HTERT RPE-1 (cell line): Measurements from ENCODE around the gene DHX29.
"Not testable (repeated sequence)": the region's sequence is repeated elsewhere in the genome, so short reads cannot be mapped to it uniquely, and the experiment has no call there.

Experiments used
- in situ Hi-C: fragments of 300-500 bp; cut with MboI; formaldehyde crosslinking; loops from 4 replicates; pipeline ENCODE4 v1.14.3; 2020; ENCODE audit warnings: low sequenced_read_pairs

Gene DHX29

GRCh38 chr5:55307383-55308253, at the start of gene DHX29, which contains the start of gene MTREX:
DHX29 (minus strand) TSS chr5:55307694; CDS start chr5:55307573, 121 bp downstream.
MTREX (plus strand) TSS chr5:55307989; CDS start chr5:55308014, 25 bp downstream.
- in situ Hi-C loops: no loop called here

- in situ Hi-C loops: no loop called here
Observed at GRCh38 chr5:55356896-55357295, 49.4 kb upstream of the DHX29 start.

- in situ Hi-C loops: no loop called here
Observed at GRCh38 chr5:55350754-55351153, 43.3 kb upstream of the DHX29 start.

GRCh38 chr5:55347786-55348185, 40.3 kb upstream of the DHX29 start:
- in situ Hi-C loops: no loop called here

GRCh38 chr5:55345327-55345726, 37.8 kb upstream of the DHX29 start:
- in situ Hi-C loops: no loop called here

GRCh38 chr5:55344392-55344992, 37.0 kb upstream of the DHX29 start:
- in situ Hi-C loops: no loop called here

GRCh38 chr5:55343609-55344008, 36.1 kb upstream of the DHX29 start:
- in situ Hi-C loops: no loop called here

- in situ Hi-C loops: no loop called here
Observed at GRCh38 chr5:55343107-55343506, 35.6 kb upstream of the DHX29 start.

GRCh38 chr5:55338810-55339243, 31.3 kb upstream of the DHX29 start:
- in situ Hi-C loops: no loop called here

GRCh38 chr5:55338092-55338613, 30.7 kb upstream of the DHX29 start:
- in situ Hi-C loops: no loop called here

GRCh38 chr5:55333811-55334210, 26.3 kb upstream of the DHX29 start:
- in situ Hi-C loops: no loop called here

GRCh38 chr5:55333017-55333416, 25.5 kb upstream of the DHX29 start:
- in situ Hi-C loops: no loop called here

GRCh38 chr5:55331321-55331720, 23.8 kb upstream of the DHX29 start:
- in situ Hi-C loops: no loop called here

- in situ Hi-C loops: no loop called here
Observed at GRCh38 chr5:55327281-55327680, 19.8 kb upstream of the DHX29 start.

- in situ Hi-C loops: no loop called here
Observed at GRCh38 chr5:55325621-55326020, 18.1 kb upstream of the DHX29 start.

- in situ Hi-C loops: no loop called here
Observed at GRCh38 chr5:55324815-55325418, 17.4 kb upstream of the DHX29 start.

- in situ Hi-C loops: no loop called here
Observed at GRCh38 chr5:55324006-55324405, 16.5 kb upstream of the DHX29 start.

GRCh38 chr5:55320571-55320970, 13.1 kb upstream of the DHX29 start:
- in situ Hi-C loops: no loop called here

- in situ Hi-C loops: no loop called here
Observed at GRCh38 chr5:55319491-55319890, 12.0 kb upstream of the DHX29 start.

GRCh38 chr5:55318237-55318636, 10.7 kb upstream of the DHX29 start:
- in situ Hi-C loops: not testable (repeated sequence)

GRCh38 chr5:55316837-55317236, 9.3 kb upstream of the DHX29 start:
- in situ Hi-C loops: no loop called here

- in situ Hi-C loops: no loop called here
Observed at GRCh38 chr5:55316289-55316688, 8.8 kb upstream of the DHX29 start.
